Astrocyte of the spinal cord (primary cell): ENCODE results near the gene OSTM1.
A peak's percentile ranks its signal among the peaks of the same experiment; 100 is the strongest.

ENCODE experiments used
- DNase-seq: peaks from one replicate; pipeline ENCODE4 v3.0.0; 2011; ENCODE audit warnings: low read depth, low spot score
- H3K4me3 ChIP-seq: 2 replicates; pipeline ENCODE4 v1.5.1; 2011; ENCODE audit warnings: low read depth, mild to moderate bottlenecking, low read length, moderate library complexity
- in situ Hi-C: cut with HindIII; loops from 2 replicates; pipeline ENCODE4 v1.10.0; 2017; ENCODE audit warnings: low sequenced_read_pairs
- TF ChIP-seq, protein P1 (sequence below): IDR thresholded peaks from 2 replicates; pipeline ENCODE4 v1.5.1; 2012; ENCODE audit warnings: low read depth, mild to moderate bottlenecking, low read length, inconsistent platforms

Gene OSTM1, protein sequence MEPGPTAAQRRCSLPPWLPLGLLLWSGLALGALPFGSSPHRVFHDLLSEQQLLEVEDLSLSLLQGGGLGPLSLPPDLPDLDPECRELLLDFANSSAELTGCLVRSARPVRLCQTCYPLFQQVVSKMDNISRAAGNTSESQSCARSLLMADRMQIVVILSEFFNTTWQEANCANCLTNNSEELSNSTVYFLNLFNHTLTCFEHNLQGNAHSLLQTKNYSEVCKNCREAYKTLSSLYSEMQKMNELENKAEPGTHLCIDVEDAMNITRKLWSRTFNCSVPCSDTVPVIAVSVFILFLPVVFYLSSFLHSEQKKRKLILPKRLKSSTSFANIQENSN

DNA sequence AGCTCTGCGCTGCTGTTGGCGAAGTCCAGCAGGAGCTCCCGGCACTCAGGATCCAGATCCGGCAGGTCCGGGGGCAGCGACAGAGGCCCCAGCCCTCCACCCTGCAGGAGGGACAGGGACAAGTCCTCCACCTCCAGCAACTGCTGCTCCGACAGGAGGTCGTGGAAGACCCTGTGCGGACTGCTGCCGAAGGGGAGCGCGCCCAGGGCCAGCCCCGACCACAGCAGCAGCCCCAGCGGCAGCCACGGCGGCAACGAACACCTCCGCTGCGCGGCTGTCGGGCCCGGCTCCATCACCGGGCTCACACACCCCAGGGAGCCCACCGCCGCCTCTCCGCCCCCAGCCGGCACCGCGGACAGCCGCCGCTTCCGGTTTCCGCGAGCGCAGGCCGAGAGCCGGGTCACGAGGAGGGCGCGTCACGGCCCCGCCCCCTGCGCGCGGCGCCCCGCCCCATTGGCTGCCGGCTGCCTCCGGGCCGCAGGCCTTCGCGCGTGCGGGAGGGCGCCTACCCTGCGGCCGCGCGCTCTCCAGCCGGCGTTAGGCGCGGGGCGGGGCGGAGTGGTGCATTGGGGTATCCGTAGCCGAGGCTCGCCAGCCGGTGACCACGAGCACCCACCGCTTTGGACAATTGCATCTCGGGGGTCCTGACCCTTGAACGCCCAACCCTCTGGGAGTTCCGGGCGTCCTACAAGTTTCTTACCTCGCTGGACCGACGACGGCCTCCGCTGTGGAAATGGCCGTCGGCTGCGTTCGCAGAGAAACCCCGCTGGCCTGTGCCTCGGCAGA, at the start of gene OSTM1:
OSTM1 (minus strand) TSS at position 383 of the 786 bp plus-strand sequence; CDS start at position 293, 90 bp downstream.
- in situ Hi-C loops: no loop called here
- TF ChIP-seq, protein P1, sequence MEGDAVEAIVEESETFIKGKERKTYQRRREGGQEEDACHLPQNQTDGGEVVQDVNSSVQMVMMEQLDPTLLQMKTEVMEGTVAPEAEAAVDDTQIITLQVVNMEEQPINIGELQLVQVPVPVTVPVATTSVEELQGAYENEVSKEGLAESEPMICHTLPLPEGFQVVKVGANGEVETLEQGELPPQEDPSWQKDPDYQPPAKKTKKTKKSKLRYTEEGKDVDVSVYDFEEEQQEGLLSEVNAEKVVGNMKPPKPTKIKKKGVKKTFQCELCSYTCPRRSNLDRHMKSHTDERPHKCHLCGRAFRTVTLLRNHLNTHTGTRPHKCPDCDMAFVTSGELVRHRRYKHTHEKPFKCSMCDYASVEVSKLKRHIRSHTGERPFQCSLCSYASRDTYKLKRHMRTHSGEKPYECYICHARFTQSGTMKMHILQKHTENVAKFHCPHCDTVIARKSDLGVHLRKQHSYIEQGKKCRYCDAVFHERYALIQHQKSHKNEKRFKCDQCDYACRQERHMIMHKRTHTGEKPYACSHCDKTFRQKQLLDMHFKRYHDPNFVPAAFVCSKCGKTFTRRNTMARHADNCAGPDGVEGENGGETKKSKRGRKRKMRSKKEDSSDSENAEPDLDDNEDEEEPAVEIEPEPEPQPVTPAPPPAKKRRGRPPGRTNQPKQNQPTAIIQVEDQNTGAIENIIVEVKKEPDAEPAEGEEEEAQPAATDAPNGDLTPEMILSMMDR: no peak
- H3K4me3 ChIP-seq: peak within 1 kb of the TSS; percentile 85
- peak; percentile 87 for DNase-seq

DNA sequence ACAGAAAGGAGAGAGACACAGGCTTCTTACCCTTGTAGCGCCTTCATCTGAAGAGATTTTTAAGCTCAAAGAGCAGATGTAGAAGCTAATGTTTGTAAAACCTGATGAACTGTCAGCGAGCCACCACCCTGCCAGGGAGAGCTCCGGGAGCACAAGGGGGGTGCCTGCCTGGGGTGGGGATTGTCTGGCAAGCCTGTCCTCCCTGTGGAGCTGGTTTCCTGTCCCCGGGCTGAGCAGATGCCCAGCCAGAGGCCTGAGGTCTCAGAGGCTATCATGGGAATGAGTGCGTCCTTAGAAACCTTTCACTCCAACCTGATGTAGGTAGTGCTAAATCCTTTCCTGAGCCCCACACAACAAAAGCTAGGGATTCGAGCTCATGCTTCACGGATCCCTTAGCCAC, 49.4 kb upstream of the OSTM1 start:
- no peak for DNase-seq
- in situ Hi-C loops: no loop called here
- H3K4me3 ChIP-seq: no peak overlapping the region
- TF ChIP-seq, protein P1: no peak

DNA sequence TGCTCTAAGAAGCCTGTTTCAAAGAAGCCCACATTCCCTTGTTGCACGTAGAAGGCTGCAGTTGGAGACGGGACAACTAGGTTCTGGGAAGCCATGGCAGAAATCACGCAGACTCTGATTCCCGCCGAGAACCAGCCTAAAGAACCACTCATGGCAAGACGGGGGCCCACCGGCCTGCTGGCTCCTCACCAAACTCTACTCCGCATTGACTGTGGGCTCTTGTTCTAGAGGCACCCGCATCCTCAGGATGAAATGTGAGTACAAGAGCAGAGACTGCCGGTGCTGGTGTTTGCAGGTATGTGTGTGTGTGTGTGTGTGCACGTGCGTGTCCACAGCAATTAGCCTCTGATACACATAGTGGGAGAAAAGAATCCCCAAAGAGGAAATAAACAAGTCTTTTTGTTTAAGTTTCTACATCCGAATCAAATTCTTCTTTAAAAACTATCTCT, 49.0 kb upstream of the OSTM1 start:
- in situ Hi-C loops: no loop called here
- H3K4me3 ChIP-seq: no peak overlapping the region
- no peak for DNase-seq
- TF ChIP-seq, protein P1: no peak

DNA sequence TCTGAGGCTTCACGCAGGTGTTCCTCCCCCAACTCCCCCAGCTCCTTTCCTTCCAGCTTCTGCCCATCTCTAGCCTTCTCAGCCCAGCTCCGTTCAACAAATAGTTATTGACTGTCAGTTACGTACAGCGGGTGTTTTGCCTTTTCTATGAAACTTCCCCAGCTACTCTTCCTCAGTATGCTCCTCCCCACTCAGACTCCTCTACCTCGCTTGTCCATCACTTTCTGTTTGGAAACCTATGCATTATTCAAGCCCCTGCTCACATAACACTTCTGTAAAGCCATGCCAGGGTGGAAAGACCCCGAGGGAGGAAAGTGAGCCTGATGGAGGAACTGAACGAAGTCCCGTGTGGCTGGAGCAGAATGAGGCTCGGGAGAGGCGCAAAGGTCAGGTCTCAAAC, 47.1 kb upstream of the OSTM1 start:
- no peak for DNase-seq
- TF ChIP-seq, protein P1: no peak
- H3K4me3 ChIP-seq: no peak overlapping the region
- in situ Hi-C loops: no loop called here

DNA sequence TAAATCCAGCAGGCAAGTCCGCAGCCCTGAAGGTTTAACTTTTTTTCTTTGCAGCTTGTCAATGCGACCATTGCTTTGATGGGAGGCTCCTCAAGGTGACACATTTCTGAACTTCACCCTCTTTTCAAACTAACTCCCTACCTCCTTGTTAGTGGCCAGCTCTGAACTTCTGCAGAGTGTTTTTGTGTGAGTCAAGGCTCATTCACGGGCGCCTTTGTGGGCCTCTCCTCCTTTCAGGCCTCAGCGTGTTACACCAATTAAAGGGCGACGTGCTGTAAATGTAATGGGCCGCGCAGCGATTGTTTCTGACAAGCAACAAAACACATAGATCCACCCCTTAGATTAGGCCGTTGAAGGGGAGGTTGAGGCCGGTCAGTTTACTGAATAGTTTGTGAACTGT, 45.8 kb upstream of the OSTM1 start:
- no peak overlapping the region for H3K4me3 ChIP-seq
- TF ChIP-seq, protein P1: no peak
- no peak for DNase-seq
- in situ Hi-C loops: no loop called here

DNA sequence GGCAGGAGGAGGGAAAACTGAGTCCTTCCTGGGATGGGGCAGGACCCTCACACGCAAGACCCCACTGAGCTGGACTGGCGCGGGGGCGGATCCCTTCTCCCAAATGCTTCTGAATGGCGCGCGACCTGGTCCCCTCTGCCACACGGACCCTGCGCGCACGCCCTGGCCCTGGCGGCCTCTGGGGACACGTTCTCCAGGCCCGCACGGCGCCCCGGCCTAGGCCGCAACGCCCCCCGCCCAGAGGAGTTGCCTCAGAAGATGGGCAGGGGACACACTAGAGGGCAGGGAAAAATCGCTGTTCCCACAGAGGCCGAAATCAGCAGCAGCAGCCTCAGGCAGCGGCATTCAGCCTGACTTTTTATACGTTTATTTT, 45.2 kb upstream of the OSTM1 start:
- H3K4me3 ChIP-seq: no peak overlapping the region
- no peak for DNase-seq
- in situ Hi-C loops: no loop called here
- TF ChIP-seq, protein P1: no peak
